ENCODE results near the gene ABCC12.
"Not testable (repeated sequence)": the region's sequence is repeated elsewhere in the genome, so short reads cannot be mapped to it uniquely, and the experiment has no call there.

Gene ABCC12

DNA sequence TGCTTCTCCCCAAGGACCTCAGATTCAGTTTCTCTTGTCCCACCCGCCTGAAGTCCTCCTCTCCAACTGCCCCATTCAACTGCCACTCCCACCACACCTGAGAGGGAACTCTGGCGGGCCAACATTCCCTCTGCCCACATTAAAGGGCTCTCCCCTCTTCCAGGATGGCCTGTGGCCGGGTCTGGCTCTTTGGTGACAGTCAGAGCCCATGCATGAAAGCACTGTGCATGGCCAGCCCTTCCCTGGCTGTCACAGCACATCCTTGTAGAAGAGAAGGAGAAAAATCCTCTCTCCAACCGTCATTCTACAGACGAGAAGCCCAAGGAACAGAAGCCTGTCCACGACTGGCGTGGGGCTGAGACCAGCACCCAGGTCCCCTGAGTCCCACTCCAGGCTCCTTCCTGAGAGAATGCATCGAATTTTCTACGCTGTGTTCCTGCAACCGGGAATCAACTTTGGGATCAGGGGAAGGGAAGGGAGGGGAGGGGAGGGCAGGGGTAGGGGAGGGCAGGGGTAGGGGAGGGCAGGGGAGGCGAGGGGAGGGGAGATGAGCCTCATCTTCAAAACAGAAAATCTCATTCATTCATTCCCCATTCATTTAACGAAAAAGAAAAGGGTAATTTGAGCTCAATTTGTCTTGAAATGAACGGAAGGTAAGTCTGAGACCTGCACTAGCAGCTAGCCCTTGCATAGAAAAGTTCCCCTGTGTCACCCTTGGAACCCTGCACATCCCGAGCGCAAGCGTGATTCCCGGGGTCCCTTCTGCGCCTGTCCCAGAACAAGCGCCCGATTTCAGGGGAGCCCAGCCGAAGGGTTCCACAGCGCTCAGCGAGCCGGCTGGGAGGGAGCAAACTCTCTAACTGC lies at the start of gene ABCC12:
Gene ABCC12 (minus strand): TSS at position 68 of the 864 bp plus-strand sequence. CDS start 9,569 bp downstream, outside the sequence.
- FAIRE-seq (no peak), DNase-seq (ENCODE audit: low spot score) (no peak)

DNA sequence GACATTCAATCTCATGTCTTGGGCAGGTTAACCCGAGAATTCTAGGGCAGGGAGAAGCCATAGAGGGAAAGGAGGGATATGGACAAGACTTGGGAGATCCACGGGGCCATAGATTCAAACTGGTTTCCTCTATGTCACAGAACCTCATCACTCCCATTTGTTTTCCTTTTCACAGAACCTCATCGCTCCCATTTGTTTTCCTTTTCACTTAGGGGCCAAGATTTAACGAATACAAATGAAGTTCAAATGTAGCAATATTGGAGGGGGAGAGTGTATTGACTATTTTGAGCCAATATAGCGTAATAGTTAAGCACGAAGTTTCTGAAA lies 49.0 kb upstream of the ABCC12 start:
- FAIRE-seq = no peak

DNA sequence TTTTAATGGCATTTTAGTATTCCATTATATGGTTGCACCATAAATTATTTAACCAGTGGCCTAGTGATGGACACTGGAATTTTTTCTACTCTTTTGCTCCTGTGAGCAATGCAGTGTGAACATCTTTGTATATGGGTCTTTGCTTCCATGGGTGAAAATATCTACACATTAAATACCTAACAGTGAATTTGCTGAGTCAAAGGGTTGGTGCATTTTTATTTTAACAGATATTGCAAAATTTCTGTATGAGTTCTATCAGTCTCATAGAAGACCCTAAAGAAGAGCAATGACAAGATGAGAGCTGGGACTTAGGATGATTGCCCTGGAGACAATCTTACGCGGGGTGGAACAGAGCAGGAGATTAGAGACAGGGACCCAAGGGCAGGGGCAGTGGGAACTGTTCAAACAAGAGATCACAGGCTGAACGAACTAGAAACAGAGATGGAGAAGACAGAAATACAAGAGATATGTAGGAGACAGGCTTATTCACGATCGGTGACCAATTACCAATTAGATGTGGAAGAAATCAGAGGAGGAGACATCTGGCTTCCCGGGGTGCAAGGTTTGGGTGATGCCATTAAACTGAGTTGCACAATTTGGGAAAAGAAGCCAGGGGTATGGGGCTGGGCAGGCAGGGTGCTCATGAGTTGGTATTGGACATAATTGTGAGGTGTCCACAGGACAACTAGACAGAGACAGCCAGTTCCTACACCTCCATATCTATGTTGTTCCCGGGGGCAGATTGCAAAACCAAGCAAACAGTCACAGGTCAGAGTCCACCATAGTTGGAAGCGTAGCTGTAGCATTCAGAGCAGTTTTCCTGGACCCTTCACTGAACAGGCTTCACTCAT lies 48.4 kb upstream of the ABCC12 start:
- FAIRE-seq (no peak), DNase-seq (ENCODE audit: low spot score) (no peak)

More for the DNA sequence above, 49.0 kb upstream of the ABCC12 start:
- DNase-seq (ENCODE audit: low spot score) = no peak

DNA sequence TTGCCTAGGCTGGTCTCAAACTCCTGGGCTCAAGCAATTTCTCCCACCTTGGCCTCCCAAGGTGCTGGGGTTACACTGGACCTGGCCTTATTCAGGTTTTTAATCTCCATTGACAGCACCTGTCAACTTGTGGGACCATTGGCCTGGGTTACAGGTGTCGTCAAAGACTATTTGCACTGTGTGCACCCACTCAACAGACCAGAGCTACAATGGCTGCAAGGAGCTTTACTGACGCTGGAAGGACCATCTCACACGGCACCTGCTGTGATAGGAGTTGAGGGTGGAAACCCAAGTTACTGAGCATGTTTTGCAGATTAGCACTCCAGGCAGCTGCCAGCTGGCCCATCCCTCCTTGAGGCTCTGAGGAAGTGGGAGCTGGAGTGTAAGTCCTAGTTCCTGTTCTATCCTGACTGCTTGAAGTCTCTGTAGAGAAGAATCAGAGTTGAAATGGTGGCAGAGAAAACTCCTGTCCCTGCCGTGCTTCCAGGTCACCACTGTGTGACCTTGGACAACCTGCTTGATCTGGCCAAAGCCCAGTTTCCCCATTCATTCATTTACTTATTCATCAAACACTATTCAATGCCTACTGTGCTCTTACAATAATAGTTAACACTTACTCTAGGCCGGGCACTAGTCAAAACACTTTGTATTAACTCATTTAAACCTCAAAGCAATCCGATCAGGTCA lies 45.9 kb upstream of the ABCC12 start:
- DNase-seq (ENCODE audit: low spot score) = no peak
- FAIRE-seq = no peak

DNA sequence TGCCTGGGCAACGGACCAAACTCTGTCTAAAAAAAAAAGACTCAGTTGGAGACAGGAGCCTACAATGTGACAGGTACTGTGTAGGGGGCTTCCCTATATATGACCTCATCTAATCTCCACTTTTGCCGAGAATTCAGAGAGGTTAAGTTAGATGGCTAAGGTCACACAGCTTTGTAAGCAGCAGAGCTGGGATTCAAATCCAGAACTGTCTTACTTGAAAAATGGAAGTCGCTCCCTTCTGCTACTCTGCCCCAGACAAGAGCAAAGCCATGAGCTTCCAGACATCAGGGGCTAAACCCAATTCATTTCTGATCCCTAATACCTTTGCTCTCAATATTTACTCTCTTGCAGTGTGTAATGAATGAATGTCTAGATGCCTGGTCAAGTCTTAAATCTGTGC lies 41.5 kb upstream of the ABCC12 start:
- FAIRE-seq (no peak), DNase-seq (ENCODE audit: low spot score) (no peak)

DNA sequence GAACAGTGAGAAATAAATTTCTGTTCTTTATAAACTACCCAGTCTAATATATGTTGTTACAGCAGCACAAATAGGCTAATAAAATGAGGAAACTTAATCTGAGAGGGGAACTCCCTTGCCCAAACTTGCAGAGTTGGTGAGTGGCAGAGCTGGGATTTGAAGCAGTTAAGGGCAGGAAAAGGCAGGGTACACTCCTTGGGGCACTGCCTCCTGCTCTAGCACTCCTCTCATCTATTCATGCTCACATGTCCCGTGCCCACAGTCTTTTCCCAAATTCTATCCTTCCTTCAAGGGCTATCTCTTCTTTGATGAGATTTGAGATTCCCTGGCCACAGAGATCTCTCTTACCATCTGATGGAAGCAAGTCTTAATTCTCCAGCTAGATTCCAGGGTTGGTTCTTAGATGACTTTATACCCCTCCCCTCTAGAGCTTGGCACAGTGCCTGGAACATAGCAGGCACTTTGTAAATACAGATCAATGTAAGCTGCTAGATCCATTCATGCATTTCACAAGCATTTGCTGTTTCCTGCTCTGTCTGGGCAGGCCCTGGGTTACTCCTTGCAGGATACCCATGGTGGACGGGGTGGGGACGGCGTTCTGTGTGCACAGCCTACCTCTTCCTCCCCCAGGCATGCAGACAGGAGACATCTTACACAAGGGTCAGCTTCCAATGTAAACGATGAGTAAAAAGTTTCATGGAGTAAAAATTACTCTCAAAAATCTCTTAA lies 39.2 kb upstream of the ABCC12 start:
- FAIRE-seq = peak; percentile 13
- peak; percentile 31 for DNase-seq (ENCODE audit: low spot score)

DNA sequence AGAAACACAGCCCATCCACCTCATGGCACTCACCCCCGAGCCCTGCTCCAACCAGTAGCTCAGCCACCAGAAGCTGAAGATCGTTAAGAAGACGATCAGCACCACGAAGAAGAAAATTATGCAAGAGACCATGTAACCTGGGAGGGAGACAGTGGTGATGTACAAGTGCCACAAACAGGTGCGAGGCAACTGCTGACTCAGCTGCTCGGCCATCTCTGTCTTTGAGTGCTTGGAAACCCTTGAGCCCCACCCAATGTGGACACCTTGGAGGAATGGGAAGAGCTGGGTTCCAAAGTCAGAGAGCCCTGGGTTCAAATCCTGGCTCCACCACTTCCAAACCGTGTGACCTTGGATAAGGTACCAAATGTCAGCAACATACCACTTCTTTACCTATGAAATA lies 38.1 kb upstream of the ABCC12 start:
- no peak for DNase-seq (ENCODE audit: low spot score)

DNA sequence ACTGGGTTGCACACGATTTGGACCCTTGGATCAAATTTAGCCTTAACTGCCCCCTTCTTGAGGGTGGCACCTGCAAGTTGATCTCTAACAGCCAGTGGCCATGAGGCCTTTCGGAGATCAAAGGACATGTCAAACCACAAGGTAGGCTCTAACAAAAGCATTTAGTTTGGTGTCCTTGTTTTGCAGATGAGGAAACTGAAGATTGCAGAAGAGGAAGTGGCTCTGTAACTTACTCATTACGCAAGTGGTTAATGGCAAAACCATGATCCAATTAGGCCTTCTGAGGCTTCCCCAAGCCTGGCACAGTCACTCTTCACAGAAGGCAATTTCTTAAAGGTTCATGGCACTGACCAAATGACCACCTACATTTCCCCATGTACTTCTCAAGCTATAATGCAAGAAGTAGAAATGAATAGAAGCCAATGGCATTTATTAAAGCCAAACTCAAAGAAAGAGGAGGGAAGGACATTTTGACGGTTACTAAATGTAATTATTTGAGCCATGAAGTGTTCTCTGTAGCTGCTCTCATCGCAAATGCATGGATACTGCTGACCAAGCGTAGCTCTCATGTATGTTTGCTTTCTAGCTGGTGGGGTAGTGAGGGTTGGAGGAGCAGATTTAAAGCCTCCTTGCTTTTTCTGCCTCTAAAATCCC lies 32.8 kb upstream of the ABCC12 start:
- FAIRE-seq = no peak
- no peak for DNase-seq (ENCODE audit: low spot score)

More for the DNA sequence above, 38.1 kb upstream of the ABCC12 start:
- no peak for FAIRE-seq

DNA sequence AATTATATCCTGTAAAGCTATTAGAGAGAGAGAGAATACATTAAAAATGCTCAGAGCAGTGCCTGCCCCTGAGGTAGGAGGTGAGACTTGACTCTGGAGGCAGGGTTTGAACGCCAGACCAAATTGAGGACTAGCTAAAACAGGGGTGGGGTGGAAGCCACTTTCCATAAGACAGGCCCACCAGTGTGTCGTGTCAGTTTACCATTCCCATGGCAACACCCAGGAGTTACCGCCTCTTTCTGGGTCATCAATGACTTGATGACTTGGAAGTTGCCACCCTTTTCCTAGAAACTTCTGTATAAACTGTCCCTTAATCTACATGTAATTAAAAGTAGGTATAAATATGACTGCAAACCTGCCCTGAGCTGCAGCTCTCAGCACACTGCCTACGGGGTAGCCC lies 32.0 kb upstream of the ABCC12 start:
- no peak for FAIRE-seq

DNA sequence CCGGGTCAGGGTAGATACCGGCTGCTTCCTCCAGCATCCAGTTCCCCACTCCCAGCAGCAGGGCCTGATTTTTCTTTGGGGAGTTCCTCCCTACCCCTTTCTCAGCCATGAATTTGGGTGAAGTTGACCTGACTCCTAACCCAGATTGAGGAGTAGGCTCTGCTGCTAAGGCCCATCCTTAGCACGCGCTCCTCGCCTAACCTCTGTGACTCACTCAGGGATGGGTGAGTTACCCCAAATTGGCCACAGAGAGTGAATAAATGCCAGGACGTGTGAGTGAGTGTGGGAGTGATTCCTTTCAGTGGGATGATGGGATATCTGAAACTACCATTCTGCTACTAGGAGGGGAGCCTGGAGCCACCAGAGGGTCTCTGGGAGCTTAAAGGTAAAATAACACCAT lies 28.9 kb upstream of the ABCC12 start:
- FAIRE-seq = no peak
- DNase-seq (ENCODE audit: low spot score) = no peak

More for the DNA sequence above, 32.0 kb upstream of the ABCC12 start:
- DNase-seq (ENCODE audit: low spot score) = no peak

DNA sequence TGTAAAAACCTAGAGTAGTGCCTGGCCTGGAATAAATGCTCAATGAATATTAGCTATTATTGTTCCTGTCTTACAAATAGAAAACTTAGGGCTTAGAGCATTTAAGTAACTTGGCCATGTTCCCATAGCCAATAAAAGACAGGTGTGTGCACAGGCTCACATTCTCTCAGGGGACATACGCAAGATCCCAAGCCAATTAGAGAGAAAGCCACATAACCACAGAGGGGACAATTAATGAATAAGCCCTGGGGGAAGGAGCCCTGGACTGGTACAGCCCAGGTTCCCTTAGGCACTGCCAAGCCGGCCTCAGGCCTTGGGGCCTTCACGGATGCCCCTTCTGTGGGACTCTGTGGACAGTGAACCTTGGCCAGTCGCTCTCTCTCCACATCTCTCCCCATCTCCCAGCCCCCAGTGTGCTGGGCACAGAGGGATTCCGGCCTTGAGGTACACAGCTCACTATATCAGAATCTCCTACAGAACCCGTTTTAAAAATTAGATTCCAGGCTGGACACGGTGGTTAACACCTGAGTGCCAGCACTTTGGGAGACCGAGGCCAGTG lies 27.3 kb upstream of the ABCC12 start:
- no peak for DNase-seq (ENCODE audit: low spot score)
- no peak for FAIRE-seq

DNA sequence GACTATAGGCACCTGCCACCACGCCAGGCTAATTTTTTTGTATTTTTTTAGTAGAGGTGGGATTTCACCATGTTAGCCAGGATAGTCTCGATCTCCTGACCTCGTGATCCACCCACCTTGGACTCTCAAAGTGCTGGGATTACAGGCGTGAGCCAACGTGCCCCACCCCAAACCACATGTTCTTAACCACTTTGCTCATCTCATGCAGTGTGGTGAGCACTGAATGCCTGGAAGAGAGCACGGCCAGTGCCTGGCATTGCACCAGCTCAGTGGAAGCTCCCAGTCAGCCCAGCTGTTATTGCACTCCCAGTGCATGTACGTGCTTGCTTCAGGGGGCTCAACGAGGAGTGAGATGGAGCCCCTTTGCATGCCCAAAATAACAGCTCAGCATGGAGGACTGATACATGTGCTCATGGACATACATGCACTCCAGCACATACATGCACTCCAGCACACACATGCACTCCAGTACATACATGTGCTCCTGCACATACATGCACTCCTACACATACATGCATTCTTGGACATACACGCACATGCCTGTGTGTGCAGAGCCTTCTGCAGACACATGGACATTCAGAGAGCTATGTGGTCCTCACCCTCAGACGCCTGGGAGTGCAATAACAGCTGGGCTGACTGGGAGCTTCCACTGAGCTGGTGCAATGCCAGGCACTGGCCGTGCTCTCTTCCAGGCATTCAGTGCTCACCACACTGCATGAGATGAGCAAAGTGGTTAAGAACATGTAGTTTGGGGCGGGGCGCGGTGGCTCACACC lies 26.1 kb upstream of the ABCC12 start:
- FAIRE-seq; DNase-seq (ENCODE audit: low spot score): not testable (repeated sequence)

DNA sequence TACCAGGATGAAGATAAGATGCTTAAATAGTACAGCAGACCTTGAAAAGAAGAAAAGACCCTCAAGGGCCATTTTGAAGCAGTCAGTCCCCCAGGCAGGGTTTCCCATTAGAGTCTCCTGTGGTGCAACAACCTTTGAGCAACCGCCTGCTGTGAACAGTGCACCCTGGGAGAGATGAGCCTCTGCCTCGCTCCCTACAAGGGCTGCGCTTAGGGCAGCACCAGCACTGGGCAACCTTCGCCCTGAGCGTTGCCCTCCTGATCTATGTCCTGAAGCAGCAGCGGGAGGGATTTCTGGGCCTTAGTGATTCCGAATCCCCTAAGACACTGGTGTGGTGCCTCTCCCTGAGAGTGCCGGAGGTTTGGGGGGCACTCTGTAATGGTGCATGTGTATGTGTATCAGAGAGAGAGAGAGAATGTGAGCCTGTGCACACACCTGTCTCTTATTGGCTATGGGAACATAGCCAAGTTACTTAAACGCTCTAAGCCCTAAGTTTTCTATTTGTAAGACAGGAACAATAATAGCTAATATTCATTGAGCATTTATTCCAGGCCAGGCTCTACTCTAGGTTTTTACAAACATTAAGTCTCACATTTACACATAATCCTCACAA lies 25.2 kb upstream of the ABCC12 start:
- DNase-seq (ENCODE audit: low spot score) (no peak), FAIRE-seq (no peak)

DNA sequence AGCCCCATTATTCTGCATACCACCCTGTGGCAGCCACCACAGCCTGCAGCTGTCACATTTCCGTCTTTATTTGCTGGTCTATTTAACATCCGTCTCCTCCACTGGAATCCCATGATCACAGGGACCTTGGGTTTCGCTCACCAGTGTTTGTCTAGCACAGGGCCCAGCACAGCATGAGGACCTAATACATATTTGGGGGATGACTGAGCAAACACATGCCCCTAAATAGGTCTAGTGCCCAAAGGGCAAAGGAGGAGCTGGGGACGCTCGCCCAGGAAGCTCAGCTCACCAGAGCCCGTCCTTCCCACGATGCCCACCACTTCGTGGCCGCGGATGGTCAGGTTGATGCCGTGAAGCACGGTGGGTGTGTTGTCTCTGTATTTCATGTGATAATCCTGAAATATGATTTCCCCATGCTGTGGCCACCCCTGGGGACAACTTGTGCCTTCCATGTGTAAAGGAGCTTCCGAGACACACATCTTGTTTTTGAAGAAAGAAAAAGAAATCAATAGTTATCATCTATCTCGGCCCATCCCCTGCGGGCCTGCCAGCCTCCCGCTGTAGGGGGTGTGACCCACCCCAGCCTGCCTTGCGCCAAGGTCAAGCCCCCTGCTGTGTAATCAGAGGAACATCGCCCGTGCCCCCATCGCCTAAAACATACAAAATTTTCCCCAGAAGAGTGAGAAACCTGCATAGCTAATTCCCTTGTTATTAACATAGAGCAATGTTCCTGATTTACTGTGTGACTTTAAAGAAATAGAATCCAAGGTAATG lies 21.0 kb upstream of the ABCC12 start:
- FAIRE-seq = no peak
- no peak for DNase-seq (ENCODE audit: low spot score)

DNA sequence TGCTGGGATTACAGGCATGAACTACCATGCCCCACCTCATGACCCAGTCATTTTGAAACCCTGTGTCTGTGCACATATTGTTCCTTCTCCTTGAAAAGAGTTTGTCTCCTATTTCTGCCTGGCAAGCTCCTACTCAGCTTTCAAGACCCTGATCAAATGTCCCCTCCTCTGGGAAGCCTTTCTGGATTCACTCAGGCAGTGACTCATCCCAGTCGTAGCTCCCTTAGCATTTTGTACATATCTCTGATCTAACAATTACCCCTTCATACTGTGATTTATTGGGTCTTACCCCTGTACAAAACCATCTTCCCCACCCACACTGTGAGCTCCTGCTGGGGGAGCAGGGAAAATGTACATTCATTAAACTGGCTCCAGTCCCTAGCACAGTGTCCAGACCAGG lies 18.1 kb upstream of the ABCC12 start:
- FAIRE-seq (no peak), DNase-seq (ENCODE audit: low spot score) (no peak)

DNA sequence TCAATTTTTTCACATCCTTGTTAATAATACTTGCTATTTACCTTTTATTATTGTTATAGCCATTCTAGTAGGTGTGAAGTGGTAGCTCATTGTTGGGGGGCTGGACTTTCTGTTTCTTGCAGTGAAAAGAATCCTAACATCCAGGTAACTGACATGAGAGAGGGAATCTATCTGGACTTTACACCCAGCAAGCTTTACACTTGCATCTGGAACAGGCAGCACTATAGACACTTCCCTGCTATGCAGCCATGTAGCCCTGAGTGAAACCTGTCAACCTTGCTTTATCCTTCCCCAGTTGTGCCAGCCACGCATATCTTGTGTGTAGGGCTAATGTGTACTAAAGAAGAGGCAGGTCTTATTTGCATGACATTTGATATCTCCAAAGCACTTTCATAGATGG lies 16.9 kb upstream of the ABCC12 start:
- DNase-seq (ENCODE audit: low spot score) = no peak
- no peak for FAIRE-seq

DNA sequence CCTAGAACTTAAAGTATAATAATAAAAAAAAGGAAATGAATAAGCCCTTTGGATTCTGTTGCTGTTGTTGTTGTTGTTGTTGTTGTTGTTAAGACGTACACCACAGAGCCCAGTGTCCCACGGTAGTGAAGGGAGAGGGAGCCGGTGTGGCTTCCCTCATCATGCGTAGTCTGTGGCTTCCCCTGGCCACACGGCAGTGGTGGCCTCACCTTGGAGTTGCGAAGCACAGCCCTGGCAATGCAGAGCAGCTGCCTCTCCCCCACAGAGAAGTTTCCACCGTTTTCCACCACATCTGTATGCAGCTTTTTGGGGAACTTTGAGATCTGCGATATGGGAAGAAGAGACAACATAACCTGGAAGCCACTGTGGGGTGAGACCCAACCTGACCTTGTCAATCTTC lies 14.1 kb upstream of the ABCC12 start:
- no peak for FAIRE-seq
- no peak for DNase-seq (ENCODE audit: low spot score)

DNA sequence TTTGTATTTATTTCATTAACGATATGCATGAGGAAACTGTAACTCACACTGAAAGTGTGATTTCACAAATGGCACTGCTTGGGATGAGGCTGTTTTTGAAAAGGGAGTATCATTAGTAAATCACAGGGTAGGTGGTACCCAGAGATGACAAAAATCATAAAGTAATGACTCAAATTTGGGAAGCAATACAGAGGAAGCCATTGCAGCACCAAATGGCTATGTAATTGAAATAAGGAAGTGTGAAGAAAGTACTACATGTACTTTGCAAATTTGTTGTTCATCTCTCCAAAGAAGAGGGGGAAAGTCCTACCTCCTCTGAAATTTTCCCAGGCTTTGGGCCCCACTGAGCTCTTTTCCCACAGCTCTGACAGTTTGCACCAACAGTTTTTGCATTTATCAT lies 12.3 kb upstream of the ABCC12 start:
- DNase-seq (ENCODE audit: low spot score) = no peak
- FAIRE-seq = no peak

All from urothelium cell line (cell line).